Keratinocyte (primary cell): ENCODE data around the gene RGS1. TPM values are rescaled to one million over a fixed set of nuclear protein-coding genes. Genes with fewer than 3 reads are reported as not detected.

ENCODE experiments used
- DNase-seq: peaks from one replicate; pipeline ENCODE4 v3.0.0-alpha.2; 2011; ENCODE audit warnings: low read depth, missing footprints, low spot score
- FAIRE-seq: peaks from 2 replicates; lab custom pipeline; 2011; peaks lifted over from hg19 to GRCh38; lab: Jason Lieb, UNC
- H2AFZ ChIP-seq: 2 replicates; pipeline ENCODE4 v1.6.0; 2012; ENCODE audit warnings: low read length, control low read depth, inconsistent platforms; ENCODE audit not compliant: control insufficient read depth
- H3K27ac ChIP-seq: 2 replicates; pipeline ENCODE4 v1.5.1; 2011; ENCODE audit warnings: low read length; ENCODE audit not compliant: control insufficient read depth, insufficient read depth
- H3K27me3 ChIP-seq: 3 replicates; pipeline ENCODE4 v1.6.0; 2011; ENCODE audit warnings: low read length; ENCODE audit not compliant: control insufficient read depth, insufficient read depth; ENCODE audit errors: extremely low read depth
- H3K36me3 ChIP-seq, 2 experiments: 2 replicates in 1 of 2; 3 replicates in 1 of 2; pipeline ENCODE4 v1.5.1; 2011; ENCODE audit warnings: low read length in 2 of 2, mild to moderate bottlenecking in 1 of 2; ENCODE audit not compliant: control insufficient read depth in 2 of 2, insufficient read depth in 2 of 2; ENCODE audit errors: extremely low read depth in 1 of 2
- H3K4me1 ChIP-seq: 3 replicates; pipeline ENCODE4 v1.5.1; 2011; ENCODE audit warnings: low read length; ENCODE audit not compliant: control insufficient read depth, insufficient read depth; ENCODE audit errors: extremely low read depth
- H3K4me2 ChIP-seq: 3 replicates; pipeline ENCODE4 v1.6.0; 2011; ENCODE audit warnings: low read depth, low read length; ENCODE audit not compliant: control insufficient read depth, insufficient read depth; ENCODE audit errors: extremely low read depth
- H3K4me3 ChIP-seq, 3 experiments: fragments of 200-600 bp in 1 of 3; sonication (generic) in 1 of 3; 2 replicates in 2 of 3; 3 replicates in 1 of 3; pipeline ENCODE4 v1.5.1; 2011 to 2016; ENCODE audit warnings: low read length in 3 of 3, mild to moderate bottlenecking in 3 of 3, control low read depth in 2 of 3, inconsistent platforms in 1 of 3, low read depth in 1 of 3, mixed read lengths in 1 of 3, mixed run types in 1 of 3, moderate library complexity in 1 of 3; ENCODE audit not compliant: control insufficient read depth in 2 of 3, insufficient read depth in 2 of 3; ENCODE audit errors: extremely low read depth in 1 of 3
- H3K79me2 ChIP-seq: 2 replicates; pipeline ENCODE4 v1.6.0; 2012; ENCODE audit warnings: low read length; ENCODE audit not compliant: control insufficient read depth, insufficient read depth
- H3K9ac ChIP-seq: 3 replicates; pipeline ENCODE4 v1.6.0; 2011; ENCODE audit warnings: low read length; ENCODE audit not compliant: control insufficient read depth, insufficient read depth; ENCODE audit errors: extremely low read depth
- H3K9me1 ChIP-seq: 3 replicates; pipeline ENCODE4 v1.6.0; 2011; ENCODE audit warnings: low read length; ENCODE audit not compliant: control insufficient read depth, insufficient read depth; ENCODE audit errors: extremely low read depth
- H3K9me3 ChIP-seq: 2 replicates; pipeline ENCODE4 v1.5.1; 2012; ENCODE audit warnings: low read depth, low read length; ENCODE audit not compliant: control insufficient read depth
- H4K20me1 ChIP-seq: 3 replicates; pipeline ENCODE4 v1.6.0; 2011; ENCODE audit warnings: low read length; ENCODE audit not compliant: control insufficient read depth, insufficient read depth; ENCODE audit errors: extremely low read depth
- CTCF ChIP-seq, 3 experiments: IDR thresholded peaks in 1 of 3; conservative IDR thresholded peaks in 1 of 3; optimal IDR thresholded peaks in 1 of 3; 2 replicates in 2 of 3; 3 replicates in 1 of 3; pipeline versions ENCODE3 to v1.5.1; 2011; ENCODE audit warnings: low read length in 3 of 3, mild to moderate bottlenecking in 3 of 3, moderate library complexity in 2 of 3, control low read depth in 1 of 3, inconsistent platforms in 1 of 3; ENCODE audit not compliant: insufficient read depth in 2 of 3; ENCODE audit errors: extremely low read depth in 1 of 3
- EZH2 ChIP-seq: IDR thresholded peaks from one replicate; pipeline ENCODE4 v1.6.1; 2012; ENCODE audit warnings: inconsistent platforms, mild to moderate bottlenecking, low read length, moderate library complexity
- dilution Hi-C: fragments of 300-500 bp; cut with MboI; formaldehyde crosslinking; loops from one replicate; pipeline ENCODE4 v1.7.0; 2020; ENCODE audit warnings: low sequenced_read_pairs; ENCODE audit not compliant: extremely low pct_ligation_motif_present
- polyA plus RNA-seq, 5 experiments: library from polyadenylated mRNA; depleted of rRNA in 3 of 5; stranded (reverse) in 3 of 5; stranded (forward) in 1 of 5; unstranded in 1 of 5; fragments of >200 nt; gene quantifications; 1 replicate in 1 of 5; 2 replicates in 3 of 5; 3 replicates in 1 of 5; pipeline versions ENCODE4 v1.2.1 to v1.2.3, GENCODE V29; 2011 to 2012; ENCODE audit warnings: missing spikeins in 2 of 5, low read depth in 1 of 5, low replicate concordance in 1 of 5

Gene RGS1
- polyA plus RNA-seq, 1 donor (not counting 4 experiments of a cell fraction or from before 2014, with no cell fraction given): 0.05 TPM

- FAIRE-seq (peak; percentile 36), DNase-seq (no peak)
- Histone ChIP-seq H3K4me3 (no peak overlapping the region), H2AFZ (peak overlapping the region; percentile 53), H3K36me3 (no peaks in the 10 kb centered on the region), H3K4me1 (no peaks in the 10 kb centered on the region), H3K9me1 (no peaks in the 10 kb centered on the region), H4K20me1 (no peaks in the 10 kb centered on the region), H3K4me2 (no peak overlapping the region), H3K27ac (no peak overlapping the region), H3K9ac (no peak overlapping the region), H3K9me3 (no peaks in the 10 kb centered on the region), H3K27me3 (no peaks in the 10 kb centered on the region), H3K79me2 (no peaks in the 10 kb centered on the region)
- TF ChIP-seq EZH2 (no peak), CTCF (optimal IDR thresholded peaks at IDR 0.05 in 1 of 3, IDR thresholded peaks at IDR 0.05 in 1 of 3, conservative IDR thresholded peaks at IDR 0.05 in 1 of 3; ENCODE audit: extremely low read depth in 1 of 3, insufficient read depth in 2 of 3, low read length in 3 of 3) (no peak)
- dilution Hi-C loops: no loop called here
These were observed 16.2 kb upstream of the RGS1 start for GRCh38 chr1:192559115-192560006.

GRCh38 chr1:192561301-192561700 lies 14.3 kb upstream of the RGS1 start:
- DNase-seq: no peak
- Histone ChIP-seq H2AFZ (no peak overlapping the region), H4K20me1 (no peaks in the 10 kb centered on the region), H3K4me2 (no peak overlapping the region), H3K9ac (no peak overlapping the region), H3K4me1 (no peaks in the 10 kb centered on the region), H3K79me2 (no peaks in the 10 kb centered on the region), H3K27ac (no peak overlapping the region), H3K4me3 (no peak overlapping the region), H3K9me3 (no peaks in the 10 kb centered on the region), H3K36me3 (no peaks in the 10 kb centered on the region), H3K9me1 (no peaks in the 10 kb centered on the region), H3K27me3 (no peaks in the 10 kb centered on the region)
- dilution Hi-C loops: no loop called here
- FAIRE-seq: no peak
- TF ChIP-seq CTCF (optimal IDR thresholded peaks at IDR 0.05 in 1 of 3, IDR thresholded peaks at IDR 0.05 in 1 of 3, conservative IDR thresholded peaks at IDR 0.05 in 1 of 3; ENCODE audit: extremely low read depth in 1 of 3, insufficient read depth in 2 of 3, low read length in 3 of 3) (no peak), EZH2 (no peak)
